Measurements from ENCODE around the gene GALNT1. TPM values are rescaled to one million over a fixed set of nuclear protein-coding genes. Genes with fewer than 3 reads are reported as not detected.

Gene GALNT1
- total and polyA plus RNA-seq, 9 donors: 20.0 to 60.2 (median 40.4) TPM

DNA sequence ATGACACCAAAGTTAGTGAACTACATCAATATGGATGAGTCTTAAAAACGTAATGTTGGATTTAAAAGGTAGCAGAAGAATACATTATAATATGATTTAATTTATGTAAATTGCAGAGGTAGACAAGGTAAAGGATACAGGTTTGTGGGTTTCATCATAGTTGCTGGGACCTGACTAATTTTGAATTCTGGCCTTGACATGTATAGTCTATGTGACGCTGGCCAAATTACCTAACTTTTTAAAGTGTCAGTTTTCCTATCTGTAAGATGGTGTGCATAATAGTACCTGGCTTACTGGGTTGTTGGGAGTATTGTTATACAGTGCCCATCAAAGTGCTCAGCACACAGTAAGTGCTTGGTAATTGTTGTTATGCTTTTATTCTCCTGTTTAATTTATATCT, 34.5 kb downstream of the GALNT1 start:
- DNase-seq: no peak
- Histone ChIP-seq H3K27ac (no peak overlapping the region), H3K4me3 (no peak overlapping the region), H3K36me3 (no peaks in the 10 kb centered on the region), H3K9me3 (no peaks in the 10 kb centered on the region), H3K4me1 (ENCODE audit: insufficient read depth) (peaks cover 10% of the 10 kb centered on the region), H3K27me3 (no peaks in the 10 kb centered on the region)
- TF ChIP-seq POLR2A (IDR thresholded peaks at IDR 0.05) (no peak), EP300 (IDR thresholded peaks at IDR 0.05) (no peak)
- intact Hi-C loops (cut with DNase I): no loop called here
- 96 to 99% (median 97%) methylated on average over 2 of the region's 2 CpGs for WGBS, 3 donors

DNA sequence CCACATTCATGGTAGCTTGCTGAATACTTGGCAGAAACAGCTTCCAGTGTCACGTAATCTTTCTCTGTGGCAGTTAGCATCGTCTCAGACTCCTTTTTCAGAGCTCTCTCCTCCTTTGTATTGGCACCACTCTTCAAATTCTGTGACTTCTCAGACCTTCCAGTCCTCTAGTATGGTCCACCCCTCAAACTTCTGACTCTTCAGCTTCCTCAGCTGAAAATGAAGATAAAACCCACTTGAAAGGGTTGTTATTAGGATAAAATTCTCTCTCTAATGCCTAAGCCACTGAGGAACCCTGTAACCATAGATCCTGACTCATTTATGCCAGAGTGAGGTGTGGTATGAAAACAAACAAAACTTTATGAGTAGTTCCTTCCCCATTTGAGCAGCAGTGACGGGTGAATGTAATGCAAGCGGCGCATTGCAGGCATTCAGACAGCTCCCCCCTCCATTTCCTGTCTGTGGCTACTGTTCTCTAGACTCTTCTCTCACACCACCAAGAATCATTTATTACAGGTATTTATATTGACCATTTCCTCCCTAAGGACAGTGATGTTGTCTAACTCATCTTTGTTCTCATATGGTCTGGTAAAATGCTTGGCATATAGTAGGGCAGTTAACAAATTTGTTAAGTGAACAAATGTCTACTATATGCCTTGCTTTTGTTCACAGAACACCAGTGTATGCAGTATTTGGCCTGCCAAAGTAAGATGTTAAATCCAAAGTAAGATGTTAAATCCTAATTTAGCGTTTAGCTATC, 35.3 kb downstream of the GALNT1 start:
- 75 to 78% (median 77%) methylated on average over 6 of the region's 6 CpGs for WGBS, 3 donors
- H3K27ac ChIP-seq: no peak overlapping the region

DNA sequence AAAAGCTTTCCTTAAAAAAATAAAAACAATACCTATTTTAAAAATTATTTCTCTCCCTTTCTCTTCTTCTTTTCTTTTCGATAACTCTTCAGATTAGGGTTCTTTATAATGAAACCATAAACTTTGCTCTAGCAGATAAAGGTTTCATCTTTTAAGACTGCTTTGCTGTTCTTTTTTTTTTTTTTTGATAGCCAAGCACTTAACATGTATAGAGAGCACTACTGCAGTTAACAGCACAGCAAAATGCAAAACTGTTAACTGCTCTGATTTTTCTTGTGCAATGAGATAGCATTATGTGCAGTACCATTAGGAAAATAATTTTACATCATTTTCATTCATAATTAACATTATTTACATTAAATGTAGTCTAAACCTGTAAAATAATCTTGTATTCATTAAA, 36.3 kb downstream of the GALNT1 start:
- H3K9me3 ChIP-seq: no peaks in the 10 kb centered on the region
- no peaks in the 10 kb centered on the region for H3K36me3 ChIP-seq
- 85 to 96% (median 88%) methylated on average over 1 of the region's 1 CpG for WGBS, 3 donors
- no peak for DNase-seq
- H3K4me3 ChIP-seq: no peak overlapping the region
- intact Hi-C loops (cut with DNase I): no loop called here
- TF ChIP-seq, protein P1, sequence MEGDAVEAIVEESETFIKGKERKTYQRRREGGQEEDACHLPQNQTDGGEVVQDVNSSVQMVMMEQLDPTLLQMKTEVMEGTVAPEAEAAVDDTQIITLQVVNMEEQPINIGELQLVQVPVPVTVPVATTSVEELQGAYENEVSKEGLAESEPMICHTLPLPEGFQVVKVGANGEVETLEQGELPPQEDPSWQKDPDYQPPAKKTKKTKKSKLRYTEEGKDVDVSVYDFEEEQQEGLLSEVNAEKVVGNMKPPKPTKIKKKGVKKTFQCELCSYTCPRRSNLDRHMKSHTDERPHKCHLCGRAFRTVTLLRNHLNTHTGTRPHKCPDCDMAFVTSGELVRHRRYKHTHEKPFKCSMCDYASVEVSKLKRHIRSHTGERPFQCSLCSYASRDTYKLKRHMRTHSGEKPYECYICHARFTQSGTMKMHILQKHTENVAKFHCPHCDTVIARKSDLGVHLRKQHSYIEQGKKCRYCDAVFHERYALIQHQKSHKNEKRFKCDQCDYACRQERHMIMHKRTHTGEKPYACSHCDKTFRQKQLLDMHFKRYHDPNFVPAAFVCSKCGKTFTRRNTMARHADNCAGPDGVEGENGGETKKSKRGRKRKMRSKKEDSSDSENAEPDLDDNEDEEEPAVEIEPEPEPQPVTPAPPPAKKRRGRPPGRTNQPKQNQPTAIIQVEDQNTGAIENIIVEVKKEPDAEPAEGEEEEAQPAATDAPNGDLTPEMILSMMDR (IDR thresholded peaks at IDR 0.05): no peak
- TF ChIP-seq EP300 (IDR thresholded peaks at IDR 0.05): no peak
- no peak for TF ChIP-seq POLR2A (IDR thresholded peaks at IDR 0.05)
- H3K27ac ChIP-seq: no peak overlapping the region
- no peaks in the 10 kb centered on the region for H3K27me3 ChIP-seq
- peaks cover 7% of the 10 kb centered on the region for H3K4me1 ChIP-seq (ENCODE audit: insufficient read depth)

More for the DNA sequence above, 35.3 kb downstream of the GALNT1 start:
- DNase-seq: no peak
- Histone ChIP-seq H3K27me3 (no peaks in the 10 kb centered on the region), H3K4me1 (ENCODE audit: insufficient read depth) (peaks cover 9% of the 10 kb centered on the region), H3K36me3 (no peaks in the 10 kb centered on the region), H3K9me3 (no peaks in the 10 kb centered on the region), H3K4me3 (no peak overlapping the region)
- TF ChIP-seq EP300 (IDR thresholded peaks at IDR 0.05): no peak
- TF ChIP-seq, protein P1 (IDR thresholded peaks at IDR 0.05): no peak
- no peak for TF ChIP-seq POLR2A (IDR thresholded peaks at IDR 0.05)
- intact Hi-C loops (cut with DNase I): no loop called here

DNA sequence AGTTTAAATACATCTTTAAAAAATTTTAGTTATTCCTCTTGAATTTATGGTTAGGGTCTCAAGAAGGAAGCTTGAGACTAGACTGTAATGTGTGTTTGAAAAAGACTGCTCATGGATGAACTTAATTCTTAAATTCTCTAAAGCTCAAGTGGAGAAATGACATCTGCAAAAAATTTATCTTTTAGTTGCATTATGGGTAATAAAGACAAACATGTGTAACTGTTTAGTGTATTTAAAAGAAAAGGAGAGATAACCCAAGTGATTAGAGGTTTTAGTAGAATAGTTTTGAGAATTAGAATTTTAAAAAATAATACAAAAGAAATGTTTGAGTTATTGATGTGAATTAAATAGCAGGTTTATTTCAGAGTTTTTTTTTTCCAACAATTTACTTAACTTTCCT, 36.7 kb downstream of the GALNT1 start:
- DNase-seq: no peak
- Histone ChIP-seq H3K27ac (no peak overlapping the region), H3K4me3 (no peak overlapping the region), H3K36me3 (no peaks in the 10 kb centered on the region), H3K27me3 (no peaks in the 10 kb centered on the region), H3K4me1 (ENCODE audit: insufficient read depth) (peaks cover 7% of the 10 kb centered on the region), H3K9me3 (no peaks in the 10 kb centered on the region)
- intact Hi-C loops (cut with DNase I): no loop called here
- no peak for TF ChIP-seq POLR2A (IDR thresholded peaks at IDR 0.05)
- no peak for TF ChIP-seq EP300 (IDR thresholded peaks at IDR 0.05)
- TF ChIP-seq, protein P1 (IDR thresholded peaks at IDR 0.05): no peak

DNA sequence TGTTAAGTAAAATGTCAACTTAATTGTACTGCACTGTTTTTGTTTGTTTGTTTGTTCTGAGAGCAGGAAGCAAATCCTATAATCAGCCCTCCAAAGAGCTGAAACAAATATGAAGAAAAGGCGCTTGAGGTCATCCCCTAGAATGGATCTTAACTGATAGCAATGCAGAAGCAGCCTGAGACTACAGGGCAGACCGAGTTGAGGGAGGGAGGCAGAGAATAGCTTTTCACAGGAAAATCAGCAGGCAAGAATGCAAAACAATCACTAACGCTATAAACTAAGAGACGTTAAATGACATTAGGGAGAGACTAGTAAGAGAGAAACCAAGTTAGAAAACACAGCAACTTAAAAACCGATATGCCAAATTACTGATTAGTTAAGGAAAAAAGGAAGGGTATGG, 37.2 kb downstream of the GALNT1 start:
- peaks cover 7% of the 10 kb centered on the region for H3K4me1 ChIP-seq (ENCODE audit: insufficient read depth)
- TF ChIP-seq POLR2A (IDR thresholded peaks at IDR 0.05): no peak
- TF ChIP-seq EP300 (IDR thresholded peaks at IDR 0.05): no peak
- TF ChIP-seq, protein P1 (IDR thresholded peaks at IDR 0.05): no peak
- DNase-seq: no peak
- H3K27ac ChIP-seq: no peak overlapping the region
- no peaks in the 10 kb centered on the region for H3K27me3 ChIP-seq
- H3K9me3 ChIP-seq: no peaks in the 10 kb centered on the region
- no peaks in the 10 kb centered on the region for H3K36me3 ChIP-seq
- intact Hi-C loops (cut with DNase I): no loop called here
- WGBS, 3 donors: 3 to 17% (median 5%) methylated on average over 5 of the region's 5 CpGs
- H3K4me3 ChIP-seq: no peak overlapping the region
